GM21423 (cell line): Measurements from ENCODE around the gene MBD3.
A peak's percentile ranks its signal among the peaks of the same experiment; 100 is the strongest.

Experiments used
- ATAC-seq: cut with Tn5 transposase; IDR thresholded peaks from one replicate; pipeline ENCODE4 v1.9.1; 2021; ENCODE audit warnings: mild to moderate bottlenecking, moderate library complexity; ENCODE audit not compliant: unreplicated experiment

Gene MBD3

DNA sequence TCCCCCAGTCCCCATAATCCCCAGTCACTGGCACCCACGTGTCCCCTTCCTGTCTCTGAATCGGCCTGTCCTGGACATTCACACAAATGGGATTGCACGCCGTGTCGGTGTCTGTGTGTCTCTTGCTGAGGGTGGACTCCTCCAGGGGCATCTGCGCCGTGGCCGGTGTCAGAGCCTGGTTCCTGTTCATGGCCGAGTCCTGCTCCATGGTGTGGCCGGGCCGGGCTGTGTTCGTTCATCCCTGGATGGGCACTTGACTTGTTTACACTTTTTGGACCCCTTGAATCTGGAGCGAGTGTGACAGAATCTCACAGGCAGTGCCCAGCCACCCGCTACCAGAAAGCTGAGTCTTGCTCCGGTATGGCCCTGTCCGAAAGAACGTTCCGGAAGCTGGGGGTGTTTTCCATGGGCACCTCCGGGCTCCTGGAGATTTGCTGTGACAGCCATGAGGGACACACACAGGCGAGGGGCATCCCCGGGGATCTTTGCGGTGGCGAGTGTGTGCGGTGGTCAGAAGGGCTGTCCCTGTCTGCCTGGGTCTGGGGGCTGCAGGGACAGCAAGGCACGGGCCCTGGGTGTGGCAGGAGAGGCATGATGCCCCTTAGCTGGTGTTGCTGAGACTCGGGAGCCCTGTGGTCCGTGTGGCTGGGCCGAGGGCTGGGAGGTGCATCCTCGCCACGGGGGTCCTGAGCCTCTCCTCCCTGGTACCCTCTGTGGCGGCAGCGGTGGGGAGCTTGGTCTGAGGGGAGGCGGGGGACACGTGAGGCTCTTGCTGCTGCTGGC, 18.1 kb downstream of the MBD3 start:
- no peak for ATAC-seq

DNA sequence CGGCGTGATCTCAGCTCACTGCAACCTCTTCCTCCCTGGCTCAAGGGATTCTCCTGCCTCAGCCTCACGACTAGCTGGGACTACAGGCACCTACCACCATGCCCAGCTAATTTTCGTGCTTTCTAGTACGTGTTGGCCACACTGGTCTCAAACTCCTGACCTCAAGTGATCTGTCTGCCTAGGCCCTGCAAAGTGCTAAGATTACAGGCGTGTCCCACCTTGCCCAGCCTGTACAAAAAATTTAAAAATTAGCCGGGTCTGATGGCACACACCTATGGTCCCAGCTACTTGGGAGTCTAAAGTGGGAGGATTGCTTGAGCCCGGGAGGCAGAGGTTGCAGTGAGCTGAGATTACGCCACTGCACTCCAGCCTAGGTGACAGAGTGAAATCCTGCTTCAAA, 19.9 kb downstream of the MBD3 start:
- ATAC-seq: no peak

DNA sequence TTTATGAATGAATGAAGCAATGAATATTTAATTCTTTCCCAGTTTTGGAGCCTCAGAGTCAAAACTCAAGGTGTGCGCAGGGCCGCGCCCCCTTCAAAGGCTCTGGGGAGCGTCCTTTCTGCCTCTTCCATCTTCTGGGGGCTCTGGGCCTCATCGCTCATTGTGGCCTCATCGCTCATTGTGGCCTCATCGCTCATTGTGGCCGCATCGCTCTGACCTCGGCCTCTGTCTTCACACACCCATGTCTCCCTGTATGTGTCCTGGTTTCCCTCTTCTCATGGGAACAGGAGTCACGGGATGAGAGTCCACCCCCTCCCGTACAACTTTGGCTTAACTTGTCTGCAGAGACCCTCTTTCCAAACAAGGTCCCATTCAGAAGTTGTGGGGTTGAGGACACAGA, 21.3 kb downstream of the MBD3 start:
- no peak for ATAC-seq

GRCh38 chr19:1570836-1571235, 21.8 kb downstream of the MBD3 start:
- no peak for ATAC-seq

DNA sequence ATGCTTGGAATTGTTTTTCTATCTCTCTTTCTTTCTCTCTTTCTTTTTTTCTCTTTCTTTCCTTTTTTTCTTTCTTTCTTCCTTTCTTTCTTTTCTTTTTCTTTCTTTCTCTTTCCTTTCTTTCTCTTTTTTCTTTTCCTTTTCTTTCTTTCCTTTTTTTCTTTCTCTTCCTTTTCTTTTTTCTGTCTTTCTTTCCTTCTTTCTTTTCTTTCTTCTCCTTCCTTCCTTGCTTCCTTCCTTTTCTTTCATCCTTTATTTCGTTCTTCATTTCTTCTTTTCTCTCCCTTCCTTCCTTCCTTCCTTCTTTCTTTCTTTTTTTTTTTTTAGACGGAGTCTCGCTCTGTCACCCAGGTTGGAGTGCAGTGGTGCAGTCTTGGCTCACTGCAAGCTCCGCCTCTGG, 22.7 kb downstream of the MBD3 start:
- no peak for ATAC-seq

DNA sequence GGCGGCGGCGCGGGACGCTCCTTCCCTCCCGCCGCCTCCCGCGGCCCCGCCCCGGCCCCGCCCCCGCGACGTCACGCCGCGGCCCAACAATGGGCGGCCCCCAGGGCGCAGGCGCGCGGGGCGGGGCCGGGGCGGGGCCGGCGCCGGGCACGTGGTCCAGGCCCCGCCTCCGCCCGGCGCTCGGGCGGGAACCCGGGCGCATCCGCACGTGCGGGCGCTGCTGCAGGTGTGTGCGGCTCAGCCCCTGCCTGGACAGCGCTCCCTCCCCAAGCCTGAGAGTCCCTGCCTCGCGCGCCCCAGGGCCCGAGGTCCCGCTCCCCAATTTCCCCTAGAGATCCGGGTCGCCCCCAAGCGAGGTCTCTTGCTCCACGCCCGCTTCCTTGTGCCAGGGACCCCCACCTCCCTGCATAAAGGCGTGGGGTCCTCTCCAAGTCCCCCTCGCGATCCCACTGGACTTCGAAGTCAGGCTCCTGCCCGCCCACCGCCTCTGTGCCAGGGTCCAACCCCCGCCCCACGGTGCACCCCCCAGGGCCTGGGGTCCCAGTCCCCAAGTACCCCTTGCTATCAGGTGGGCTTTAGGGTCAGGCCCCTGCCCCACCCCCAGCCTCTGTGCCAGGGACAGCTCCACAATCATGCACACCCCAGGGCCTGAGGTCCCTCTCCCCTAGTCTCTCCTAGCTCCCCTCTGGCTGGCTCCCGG, 24.2 kb downstream of the MBD3 start, which contains the start of gene MEX3D:
Gene MEX3D (minus strand): TSS at position 6 of the 700 bp plus-strand sequence. CDS start 267 bp downstream, outside the sequence.
- ATAC-seq: peak; percentile 65

GRCh38 chr19:1567848-1568227, 24.8 kb downstream of the MBD3 start:
- ATAC-seq: no peak

DNA sequence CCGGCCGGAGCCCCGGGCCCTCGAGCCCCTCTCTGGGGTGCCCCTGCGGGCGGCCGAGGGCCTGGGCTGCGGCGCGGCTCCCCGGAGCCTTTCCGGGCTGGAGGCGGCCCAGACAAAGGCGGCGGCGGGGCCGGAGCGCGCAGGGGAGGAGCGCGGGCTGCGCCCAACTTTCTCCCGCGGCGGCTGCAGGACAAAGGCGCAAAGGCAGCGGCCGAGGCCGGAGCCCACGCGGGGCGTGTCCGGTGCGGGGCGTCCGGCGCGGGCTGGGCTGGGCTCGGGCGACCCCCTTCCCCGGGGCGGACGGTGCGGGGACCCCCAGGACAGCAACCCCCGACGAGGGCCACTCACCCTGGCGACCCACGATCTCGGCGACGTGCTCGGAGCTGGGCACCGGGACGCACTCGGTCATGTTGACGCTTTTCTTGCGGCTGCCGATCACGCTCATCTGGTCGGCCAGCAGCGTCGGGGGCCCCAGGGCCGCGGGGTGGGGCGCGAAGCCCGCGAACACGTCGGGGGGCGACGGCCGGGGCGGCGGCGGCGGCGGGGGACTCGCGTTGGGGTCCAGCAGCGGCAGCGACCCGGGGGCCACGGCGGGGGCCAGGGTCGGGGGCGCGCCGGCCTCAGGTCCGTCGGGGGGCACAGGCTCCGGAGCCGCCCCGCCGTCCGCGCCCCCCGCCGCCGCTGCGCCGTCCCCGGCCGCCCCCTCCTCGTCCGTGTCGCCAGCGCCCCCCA, 25.4 kb downstream of the MBD3 start:
- ATAC-seq: no peak

DNA sequence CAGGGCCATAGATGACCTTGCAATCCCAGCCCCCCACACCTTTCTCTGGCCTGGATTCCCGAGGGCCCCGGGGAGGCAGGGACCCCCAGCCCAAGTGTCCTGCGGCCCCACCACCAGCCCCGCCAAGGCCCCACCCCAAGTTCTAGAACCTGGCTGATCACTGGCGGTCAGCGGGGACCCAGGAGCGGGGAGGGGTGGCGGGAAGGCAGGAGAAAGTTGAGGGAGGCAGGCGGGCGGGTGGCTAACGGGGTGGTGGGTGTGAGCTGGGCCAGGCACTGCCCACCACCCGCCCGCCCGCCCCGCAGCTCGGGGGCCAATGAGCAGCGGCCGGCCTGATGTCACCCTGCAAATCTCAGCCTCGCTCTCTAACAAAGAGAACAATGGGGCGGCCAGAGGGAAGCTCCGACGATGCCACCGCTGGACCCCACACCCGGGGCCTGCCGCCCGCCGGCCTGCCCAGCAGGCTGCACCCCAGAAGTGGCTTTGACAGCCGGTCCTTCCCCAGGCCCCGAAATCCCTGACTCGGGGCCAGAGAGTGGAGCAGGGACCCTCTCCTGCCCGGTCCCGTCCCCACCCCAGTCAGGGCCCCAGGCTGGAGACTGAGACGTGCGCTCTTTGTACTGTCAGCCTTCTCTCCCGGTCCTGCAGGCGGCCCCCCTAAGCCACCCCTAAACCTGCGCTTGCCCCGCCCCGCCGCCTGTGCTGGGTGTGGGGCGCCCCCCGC, 26.1 kb downstream of the MBD3 start:
- ATAC-seq: no peak

- ATAC-seq: no peak
These were observed 29.4 kb downstream of the MBD3 start for GRCh38 chr19:1563251-1563650.

DNA sequence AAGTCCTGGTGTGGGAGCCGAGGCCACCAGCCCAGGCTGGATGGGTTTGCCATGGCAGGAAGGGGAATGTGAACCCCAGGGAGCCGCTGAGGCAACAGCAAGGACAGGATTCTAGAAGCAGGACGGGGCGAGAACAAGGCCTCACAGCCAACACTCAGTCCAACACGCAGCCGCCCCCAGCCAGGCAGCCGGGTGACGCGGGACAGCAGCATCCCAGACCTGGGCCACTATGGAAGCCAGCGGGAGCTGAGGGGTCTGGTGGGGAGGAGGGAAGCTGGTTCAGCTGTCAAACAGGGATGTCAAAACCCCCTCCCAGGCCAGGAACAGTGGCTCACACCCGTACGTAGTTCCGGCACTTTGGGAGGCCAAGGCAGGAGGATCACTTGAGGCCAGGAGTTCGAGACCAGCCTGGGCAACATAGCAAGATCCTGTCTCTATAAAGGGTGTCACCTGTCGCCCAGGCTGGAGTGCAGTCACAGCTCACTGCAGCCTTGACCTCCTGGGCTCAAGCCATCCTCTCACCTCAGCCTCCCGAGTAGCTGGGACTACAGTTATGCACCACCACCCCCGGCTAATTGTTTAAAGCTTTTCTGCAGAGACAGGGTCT, 31.3 kb downstream of the MBD3 start:
- ATAC-seq: no peak

GRCh38 chr19:1560286-1560882, 32.3 kb downstream of the MBD3 start:
- ATAC-seq: no peak

DNA sequence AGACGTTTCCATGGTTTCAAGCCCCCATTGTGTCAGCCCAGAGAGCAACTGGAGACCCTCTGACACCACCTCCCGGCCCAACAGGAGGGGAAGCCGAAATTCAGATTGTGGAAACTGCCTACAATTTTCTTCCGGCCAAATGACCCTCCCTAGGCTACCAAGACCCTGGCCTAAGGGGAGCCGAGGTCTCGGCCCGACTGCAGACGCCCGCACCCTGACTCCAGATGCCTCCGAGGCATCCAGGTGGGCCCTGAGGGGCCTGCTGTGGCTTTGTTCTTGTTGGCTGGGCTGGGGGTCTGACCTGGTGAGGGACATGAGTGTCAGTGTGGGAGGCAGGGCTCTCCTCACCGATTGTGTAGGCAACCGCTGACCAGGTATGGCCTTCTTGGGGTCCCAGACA, 34.1 kb downstream of the MBD3 start:
- ATAC-seq: no peak

GRCh38 chr19:1556390-1557070, 36.1 kb downstream of the MBD3 start:
- ATAC-seq: no peak

- ATAC-seq: no peak
These were observed 36.9 kb downstream of the MBD3 start for GRCh38 chr19:1555487-1556389.

DNA sequence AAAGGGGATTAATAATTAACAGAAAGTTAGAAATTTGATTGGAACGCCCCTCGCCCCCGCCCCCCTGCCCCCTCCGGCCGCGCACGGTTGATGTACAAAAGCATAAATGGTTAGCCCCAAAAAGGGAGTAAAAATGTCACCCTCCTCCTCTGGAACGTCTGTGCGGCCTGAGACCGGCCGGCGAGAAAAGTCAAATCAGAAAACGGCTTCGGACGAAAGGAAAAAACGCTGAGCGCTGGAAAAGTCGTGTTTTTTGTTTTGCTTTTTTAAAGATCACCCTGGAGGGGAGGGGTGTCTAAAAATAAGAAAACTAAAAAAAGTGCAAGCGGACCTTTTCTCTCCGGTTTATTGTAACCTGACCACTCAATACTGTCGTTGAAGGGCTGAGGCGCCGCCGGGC, 37.7 kb downstream of the MBD3 start:
- no peak for ATAC-seq

DNA sequence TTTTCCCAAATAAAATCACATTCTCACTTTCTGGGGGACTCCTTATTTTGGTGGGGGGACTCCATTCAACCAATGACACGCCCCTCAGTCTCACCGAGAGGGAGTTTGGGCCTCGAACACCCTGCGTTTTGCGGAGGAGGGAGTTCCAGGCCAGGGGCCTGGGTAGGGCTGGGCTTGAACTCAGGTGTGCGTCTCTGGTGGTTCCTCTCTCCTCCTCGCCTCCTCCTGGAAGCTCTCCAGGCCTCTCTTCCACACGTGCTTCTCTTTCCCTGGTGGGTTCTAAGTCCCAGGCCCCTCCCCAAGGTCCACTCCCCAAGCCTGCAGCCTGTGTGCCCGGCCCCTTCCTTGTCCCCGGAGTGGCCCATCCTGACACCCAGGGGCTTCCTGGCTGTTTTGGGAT, 39.2 kb downstream of the MBD3 start:
- ATAC-seq: no peak
